GM15510 (cell line): ENCODE data around the gene ADAM29.

Source experiments
- POLR2A ChIP-seq: IDR thresholded peaks from 3 replicates; pipeline ENCODE4 v1.6.1; 2011; ENCODE audit warnings: borderline replicate concordance; ENCODE audit not compliant: insufficient read length; ENCODE audit errors: extremely low read depth

ADAM29 gene

DNA sequence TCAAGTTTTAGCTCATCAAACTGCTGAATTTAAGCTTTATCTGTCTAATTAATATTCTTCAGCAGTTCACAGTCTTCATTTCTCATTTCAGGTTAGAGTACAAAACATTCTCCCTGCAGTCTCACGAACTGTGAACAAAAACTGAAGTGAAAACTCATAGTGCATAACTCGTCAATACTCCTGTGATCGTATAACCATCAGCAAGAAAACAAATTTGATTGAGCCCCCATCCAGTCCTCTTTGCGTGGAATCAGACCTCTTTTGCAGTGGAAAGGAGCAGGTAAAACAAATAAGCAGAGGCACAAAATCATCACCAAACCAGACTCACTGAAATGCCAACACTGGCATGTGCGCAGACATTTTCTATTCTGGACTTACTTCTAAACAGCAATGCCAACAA lies 12.7 kb downstream of the ADAM29 start:
- TF ChIP-seq POLR2A = no peak

DNA sequence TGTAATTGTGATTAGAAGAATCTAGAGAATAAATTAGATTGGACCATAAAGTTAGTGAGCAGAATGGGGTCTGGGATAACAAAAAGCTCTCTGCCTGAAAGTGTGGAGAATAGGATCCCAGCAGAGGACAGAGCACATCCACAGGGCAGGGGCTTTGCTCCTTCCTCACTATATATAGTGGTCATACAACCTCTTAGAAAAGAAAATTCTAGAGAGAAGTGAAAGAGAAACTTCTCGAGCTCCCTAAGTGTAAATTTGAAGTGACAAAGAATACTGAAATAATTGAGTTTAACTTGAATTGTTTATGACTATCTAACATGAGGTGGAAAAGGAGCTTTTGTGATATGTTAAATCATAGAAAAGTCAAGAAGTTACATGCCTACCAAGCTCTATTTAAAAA lies 14.9 kb downstream of the ADAM29 start:
- no peak for TF ChIP-seq POLR2A

DNA sequence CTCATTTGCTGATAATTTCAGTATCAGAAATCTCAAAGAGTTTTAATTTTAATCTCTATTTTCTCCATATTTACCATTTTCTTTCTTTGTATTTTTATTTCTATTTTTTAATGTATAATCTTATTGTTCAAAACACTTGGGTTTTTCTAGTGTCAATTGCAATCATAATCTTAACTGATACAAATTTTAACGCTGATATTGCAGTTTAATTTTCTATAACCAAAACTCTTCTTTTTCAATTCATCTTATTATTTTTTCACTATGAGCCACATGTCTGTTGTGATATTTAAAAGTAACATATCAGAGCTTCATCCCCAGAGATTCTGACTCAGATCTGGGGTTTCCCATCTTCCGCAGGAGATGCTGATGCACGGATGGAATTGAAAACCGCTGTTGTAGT lies 16.2 kb downstream of the ADAM29 start:
- TF ChIP-seq POLR2A = no peak

- no peak for TF ChIP-seq POLR2A
Observed at GRCh38 chr4:174935607-174936006, 17.4 kb downstream of the ADAM29 start.

- no peak for TF ChIP-seq POLR2A
Observed at GRCh38 chr4:174940002-174940401, 21.8 kb downstream of the ADAM29 start.

GRCh38 chr4:174946246-174946645 lies 28.1 kb downstream of the ADAM29 start:
- TF ChIP-seq POLR2A = no peak

DNA sequence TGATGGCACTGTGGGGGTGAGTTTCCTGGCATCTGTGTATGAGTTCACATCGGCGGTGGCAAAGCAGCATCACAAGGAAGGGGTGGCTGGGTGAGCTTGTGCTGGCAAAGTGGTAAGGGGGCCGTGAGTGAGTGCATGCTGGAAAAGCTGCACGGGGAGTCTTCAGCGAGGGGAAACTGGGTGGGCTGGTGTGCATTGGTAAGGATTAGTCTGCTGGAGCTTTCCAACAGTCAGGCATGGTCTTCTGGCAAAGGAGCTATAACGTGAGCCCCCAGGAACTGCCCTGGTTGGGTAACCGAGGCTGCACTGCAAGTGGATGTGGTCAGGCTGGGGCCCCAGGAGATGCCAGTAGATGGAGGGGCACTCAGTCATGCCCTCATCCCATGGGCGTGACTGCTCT lies 30.7 kb downstream of the ADAM29 start:
- TF ChIP-seq POLR2A = no peak

GRCh38 chr4:174972911-174973310 lies 54.8 kb downstream of the ADAM29 start:
- no peak for TF ChIP-seq POLR2A

GRCh38 chr4:174973336-174973735 lies 55.2 kb downstream of the ADAM29 start:
- TF ChIP-seq POLR2A = no peak

DNA sequence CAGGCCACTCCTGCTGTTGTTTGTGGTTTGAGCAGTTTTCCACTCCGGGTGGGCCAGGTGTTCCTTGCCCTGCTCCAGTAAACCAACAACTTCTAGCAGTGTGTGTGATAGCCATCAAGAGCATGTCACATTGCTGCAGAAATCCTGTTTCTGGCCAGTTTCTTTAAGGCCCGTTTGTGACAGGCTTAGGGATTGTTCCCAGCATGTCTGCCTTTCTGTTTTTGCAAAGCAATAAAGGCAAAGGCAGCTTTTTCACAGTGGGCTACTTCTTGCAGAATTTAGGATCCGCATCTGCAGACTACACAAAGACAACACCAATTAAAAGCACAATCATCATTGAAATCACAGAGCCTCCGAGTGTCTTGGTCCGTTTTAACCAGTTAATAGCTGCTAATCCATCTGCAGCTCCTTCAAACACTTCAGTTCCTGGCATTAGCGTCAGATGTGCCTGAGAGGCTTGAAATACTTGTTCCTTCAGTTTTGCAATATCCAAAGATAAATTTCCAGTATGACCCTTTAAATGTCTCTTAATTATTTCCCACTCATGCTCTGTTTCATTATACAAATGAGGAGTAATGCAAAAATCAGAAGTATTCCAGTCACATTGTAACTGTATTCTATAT lies 65.1 kb downstream of the ADAM29 start:
- TF ChIP-seq POLR2A = no peak

DNA sequence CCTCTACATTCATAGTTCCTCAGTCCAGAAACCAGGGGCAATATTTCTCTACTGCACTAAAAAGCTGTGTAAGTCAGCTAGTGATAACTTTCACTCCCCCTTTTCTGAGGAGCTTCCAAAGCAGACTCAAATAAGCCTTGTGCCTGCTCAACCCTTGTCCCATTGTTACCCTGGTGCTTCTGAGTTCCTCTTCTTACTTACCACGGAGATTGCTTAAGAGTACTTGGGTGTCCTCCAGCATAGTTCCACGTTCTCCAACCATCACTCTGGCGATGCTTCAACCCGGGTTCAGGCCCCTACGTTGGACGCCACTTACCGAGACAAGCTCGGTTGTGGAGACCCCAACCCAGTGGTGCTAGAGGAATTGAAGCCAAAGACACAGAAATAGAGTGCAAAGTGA lies 71.6 kb downstream of the ADAM29 start:
- no peak for TF ChIP-seq POLR2A

- no peak for TF ChIP-seq POLR2A
Observed at GRCh38 chr4:174993916-174994315, 75.8 kb downstream of the ADAM29 start.

GRCh38 chr4:174996079-174996478 lies 77.9 kb downstream of the ADAM29 start:
- no peak for TF ChIP-seq POLR2A

- TF ChIP-seq POLR2A = no peak
Observed at GRCh38 chr4:174999407-174999806, 81.2 kb downstream of the ADAM29 start.

GRCh38 chr4:175017751-175018150 lies 99.6 kb downstream of the ADAM29 start:
- TF ChIP-seq POLR2A = no peak
